ENCODE measurements around the gene DNAI1. TPM values are rescaled to one million over a fixed set of nuclear protein-coding genes. Genes with fewer than 3 reads are reported as not detected.
"Not testable (repeated sequence)": the region's sequence is repeated elsewhere in the genome, so short reads cannot be mapped to it uniquely, and the experiment has no call there.

The DNAI1 gene
- total and polyA plus RNA-seq, 7 experiments from 2014 or later: not detected

DNA sequence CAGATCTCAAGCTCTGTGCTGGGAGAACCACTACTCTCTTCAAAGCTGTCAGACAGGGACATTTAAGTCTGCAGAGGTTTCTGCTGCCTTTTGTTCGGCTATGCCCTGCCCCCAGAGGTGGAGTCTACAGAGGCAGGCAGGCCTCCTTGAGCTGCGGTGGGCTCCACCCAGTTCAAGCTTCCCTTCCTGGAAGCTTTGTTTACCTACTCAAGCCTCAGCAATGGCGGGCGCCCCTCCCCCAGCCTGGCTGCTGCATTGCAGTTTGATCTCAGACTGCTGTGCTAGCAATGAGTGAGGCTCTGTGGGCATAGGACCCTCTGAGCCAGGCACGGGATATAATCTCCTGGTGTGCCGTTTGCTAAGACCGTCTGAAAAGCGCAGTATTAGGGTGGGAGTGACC is 73.4 kb downstream of the DNAI1 start:
- H3K9me3 ChIP-seq (ENCODE audit: control insufficient read depth in 2 of 3, low read length in 3 of 3); H3K4me3 ChIP-seq (ENCODE audit: low read length); H3K27ac ChIP-seq (ENCODE audit: low read depth, low read length); CTCF ChIA-PET; H3K27me3 ChIP-seq (ENCODE audit: control insufficient read depth in 2 of 2, insufficient read depth in 2 of 2, low read length in 2 of 2); H3K36me3 Mint-ChIP-seq; H3K36me3 ChIP-seq (ENCODE audit: control insufficient read depth in 2 of 3, insufficient read depth in 3 of 3, low read length in 3 of 3); H3K4me1 ChIP-seq (ENCODE audit: control insufficient read depth in 2 of 2, insufficient read depth in 2 of 2, low read length in 2 of 2); H3K4me3 Mint-ChIP-seq; DNase-seq; H3K27ac Mint-ChIP-seq; H3K4me1 Mint-ChIP-seq; H3K9me3 Mint-ChIP-seq; POLR2A ChIA-PET; ATAC-seq; intact Hi-C loops (cut with micrococcal nuclease): not testable (repeated sequence)
- H3K27me3 Mint-ChIP-seq: peaks cover 22 to 57% (median 46%) of the 10 kb centered on the region in 5 donors

- no peaks in the 10 kb centered on the region for H3K27me3 ChIP-seq (ENCODE audit: control insufficient read depth in 2 of 2, insufficient read depth in 2 of 2, low read length in 2 of 2)
- H3K4me3 ChIP-seq (ENCODE audit: low read length): no peak overlapping the region
- intact Hi-C loops (cut with micrococcal nuclease): no loop called here
- DNase-seq (no peak), ATAC-seq (no peak)
- H3K36me3 ChIP-seq (ENCODE audit: control insufficient read depth in 2 of 3, insufficient read depth in 3 of 3, low read length in 3 of 3): no peaks in the 10 kb centered on the region
- Mint-ChIP-seq H3K27ac (no peak overlapping the region), H3K4me3 (no peak overlapping the region), H3K27me3 (peaks cover 13 to 45% (median 25%) of the 10 kb centered on the region in 5 donors), H3K36me3 (no peaks in the 10 kb centered on the region), H3K9me3 (peaks cover 0 to 5% (median 0%) of the 10 kb centered on the region in 11 donors), H3K4me1 (no peaks in the 10 kb centered on the region)
- H3K9me3 ChIP-seq (ENCODE audit: control insufficient read depth in 2 of 3, low read length in 3 of 3): no peaks in the 10 kb centered on the region
- H3K27ac ChIP-seq (ENCODE audit: low read depth, low read length): no peak overlapping the region
- ChIA-PET POLR2A (interaction anchor here (0.8 kb wide), 1 partner anchor 61 kb away, joined by 3 read pairs; no protein-coding TSS in a partner anchor), CTCF (interaction anchor here (0.6 to 0.7 kb wide), 2 partner anchors 49 to 54 kb away, joined by 3 to 4 read pairs; no protein-coding TSS in a partner anchor)
- no peaks in the 10 kb centered on the region for H3K4me1 ChIP-seq (ENCODE audit: control insufficient read depth in 2 of 2, insufficient read depth in 2 of 2, low read length in 2 of 2)
Observed at GRCh38 chr9:34536685-34537084, 78.1 kb downstream of the DNAI1 start.

DNA sequence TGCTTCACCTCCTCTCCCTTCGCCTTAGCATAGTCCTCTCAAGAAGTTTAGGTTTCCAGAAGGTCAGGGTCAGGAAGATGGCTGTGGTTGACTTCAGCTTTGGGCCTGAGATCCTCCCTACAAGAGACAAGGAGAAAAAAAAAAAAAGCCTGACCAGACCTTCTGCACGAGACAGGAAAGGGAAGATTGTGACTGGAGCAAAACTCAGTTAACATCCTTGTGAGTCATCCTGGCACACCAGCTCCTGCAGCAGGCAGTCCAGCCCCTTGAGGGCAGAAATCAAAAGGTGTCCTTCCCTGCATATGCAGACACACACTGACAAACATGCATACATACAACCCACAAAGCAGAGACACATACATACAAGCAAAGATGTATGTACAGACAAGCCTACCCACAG is 82.2 kb downstream of the DNAI1 start:
- Mint-ChIP-seq H3K4me3 (no peak overlapping the region), H3K4me1 (no peaks in the 10 kb centered on the region), H3K9me3 (no peaks in the 10 kb centered on the region), H3K36me3 (no peaks in the 10 kb centered on the region), H3K27ac (no peak overlapping the region), H3K27me3 (peaks cover 5 to 31% (median 12%) of the 10 kb centered on the region in 5 donors)
- DNase-seq (no peak), ATAC-seq (no peak)
- H3K9me3 ChIP-seq (ENCODE audit: control insufficient read depth in 2 of 3, low read length in 3 of 3): no peaks in the 10 kb centered on the region
- H3K27ac ChIP-seq (ENCODE audit: low read depth, low read length): no peak overlapping the region
- ChIA-PET CTCF (no interaction called here), POLR2A (no interaction called here)
- no peaks in the 10 kb centered on the region for H3K4me1 ChIP-seq (ENCODE audit: control insufficient read depth in 2 of 2, insufficient read depth in 2 of 2, low read length in 2 of 2)
- no peak overlapping the region for H3K4me3 ChIP-seq (ENCODE audit: low read length)
- H3K27me3 ChIP-seq (ENCODE audit: control insufficient read depth in 2 of 2, insufficient read depth in 2 of 2, low read length in 2 of 2): no peaks in the 10 kb centered on the region
- H3K36me3 ChIP-seq (ENCODE audit: control insufficient read depth in 2 of 3, insufficient read depth in 3 of 3, low read length in 3 of 3): no peaks in the 10 kb centered on the region
- intact Hi-C loops (cut with micrococcal nuclease): no loop called here

DNA sequence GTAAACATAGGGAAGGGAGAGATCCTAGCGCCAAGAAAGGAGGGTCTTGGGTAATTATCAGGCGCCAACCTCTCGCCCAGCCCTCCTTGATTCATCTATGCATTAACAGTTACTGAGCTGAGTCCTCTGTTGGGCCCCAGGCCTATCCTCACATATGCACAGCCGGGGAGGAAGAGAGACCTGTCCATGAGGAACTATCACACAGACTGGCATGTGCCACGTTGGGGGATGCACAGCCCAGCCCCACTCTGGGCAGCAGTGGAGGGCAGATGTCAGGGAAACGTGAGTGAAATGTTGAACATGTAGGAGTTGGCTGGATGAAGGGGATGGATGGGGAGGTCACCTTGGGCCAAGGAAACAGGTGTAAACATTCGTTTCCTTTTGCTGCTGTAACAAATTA is 82.9 kb downstream of the DNAI1 start:
- POLR2A ChIA-PET: no interaction called here
- ATAC-seq: no peak

DNA sequence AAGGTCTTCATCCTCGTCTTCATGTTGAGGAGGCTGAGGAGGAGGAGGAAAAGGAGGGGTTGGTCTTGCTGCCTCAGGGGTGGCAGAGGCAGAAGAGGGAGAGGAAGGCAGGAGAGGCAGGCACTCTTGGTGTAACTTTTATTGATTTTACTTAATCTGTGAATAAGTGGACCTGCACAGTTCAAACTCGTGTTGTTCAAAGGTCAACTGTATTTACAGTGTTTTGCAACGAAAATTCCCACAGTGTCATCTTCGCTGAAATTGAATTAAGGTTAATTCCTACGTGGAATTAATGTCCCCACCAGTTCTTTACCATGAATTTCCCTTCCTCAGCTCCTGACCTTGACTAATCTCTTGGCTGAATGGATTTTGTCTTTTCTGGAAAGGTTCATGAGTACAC is 85.4 kb downstream of the DNAI1 start:
- ChIA-PET POLR2A (no interaction called here), CTCF (no interaction called here)
- H3K27ac ChIP-seq (ENCODE audit: low read depth, low read length): no peak overlapping the region
- H3K9me3 ChIP-seq (ENCODE audit: control insufficient read depth in 2 of 3, low read length in 3 of 3): no peaks in the 10 kb centered on the region
- Mint-ChIP-seq H3K9me3 (peaks cover 0 to 3% (median 0%) of the 10 kb centered on the region in 11 donors), H3K4me1 (peaks cover 0 to 10% (median 0%) of the 10 kb centered on the region in 7 donors), H3K27me3 (peaks cover 7 to 37% (median 12%) of the 10 kb centered on the region in 5 donors), H3K36me3 (no peaks in the 10 kb centered on the region), H3K27ac (no peak overlapping the region), H3K4me3 (no peak overlapping the region)
- no peak overlapping the region for H3K4me3 ChIP-seq (ENCODE audit: low read length)
- H3K27me3 ChIP-seq (ENCODE audit: control insufficient read depth in 2 of 2, insufficient read depth in 2 of 2, low read length in 2 of 2): no peaks in the 10 kb centered on the region
- H3K4me1 ChIP-seq (ENCODE audit: control insufficient read depth in 2 of 2, insufficient read depth in 2 of 2, low read length in 2 of 2): no peaks in the 10 kb centered on the region
- intact Hi-C loops (cut with micrococcal nuclease): no loop called here
- DNase-seq (no peak), ATAC-seq (no peak)
- no peaks in the 10 kb centered on the region for H3K36me3 ChIP-seq (ENCODE audit: control insufficient read depth in 2 of 3, insufficient read depth in 3 of 3, low read length in 3 of 3)

More for the DNA sequence above, 82.9 kb downstream of the DNAI1 start:
- Histone ChIP-seq H3K4me3 (ENCODE audit: low read length) (no peak overlapping the region), H3K36me3 (ENCODE audit: control insufficient read depth in 2 of 3, insufficient read depth in 3 of 3, low read length in 3 of 3) (no peaks in the 10 kb centered on the region), H3K27ac (ENCODE audit: low read depth, low read length) (no peak overlapping the region), H3K27me3 (ENCODE audit: control insufficient read depth in 2 of 2, insufficient read depth in 2 of 2, low read length in 2 of 2) (no peaks in the 10 kb centered on the region), H3K9me3 (ENCODE audit: control insufficient read depth in 2 of 3, low read length in 3 of 3) (no peaks in the 10 kb centered on the region), H3K4me1 (ENCODE audit: control insufficient read depth in 2 of 2, insufficient read depth in 2 of 2, low read length in 2 of 2) (no peaks in the 10 kb centered on the region)
- H3K27ac Mint-ChIP-seq: no peak overlapping the region
- CTCF ChIA-PET: no interaction called here
- no peaks in the 10 kb centered on the region for H3K36me3 Mint-ChIP-seq
- DNase-seq: no peak
- peaks cover 4 to 34% (median 10%) of the 10 kb centered on the region in 5 donors for H3K27me3 Mint-ChIP-seq
- H3K9me3 Mint-ChIP-seq: peaks cover 0 to 3% (median 0%) of the 10 kb centered on the region in 11 donors
- peaks cover 0 to 2% (median 0%) of the 10 kb centered on the region in 7 donors for H3K4me1 Mint-ChIP-seq
- intact Hi-C loops (cut with micrococcal nuclease): no loop called here
- H3K4me3 Mint-ChIP-seq: no peak overlapping the region

DNA sequence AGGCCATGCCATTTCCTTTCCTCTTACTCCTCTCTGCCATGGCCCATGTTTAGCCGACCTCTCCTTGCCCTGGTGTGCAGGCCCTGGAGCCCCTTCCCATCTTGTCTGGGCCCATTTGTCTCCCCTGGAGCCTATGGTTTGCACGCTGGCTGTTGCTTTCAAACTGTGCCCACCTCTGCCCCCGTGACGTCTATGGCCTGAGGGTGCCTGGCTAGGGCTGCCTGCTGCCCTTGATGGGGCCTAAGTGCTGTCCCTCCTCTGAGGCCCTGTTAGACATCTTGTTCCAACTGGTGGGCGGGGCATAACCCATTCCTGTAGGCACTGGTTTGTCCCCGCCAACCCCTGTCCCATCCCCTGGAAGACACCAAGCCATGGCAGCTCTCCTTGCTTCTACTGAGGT is 86.9 kb downstream of the DNAI1 start:
- CTCF ChIA-PET: no interaction called here

DNA sequence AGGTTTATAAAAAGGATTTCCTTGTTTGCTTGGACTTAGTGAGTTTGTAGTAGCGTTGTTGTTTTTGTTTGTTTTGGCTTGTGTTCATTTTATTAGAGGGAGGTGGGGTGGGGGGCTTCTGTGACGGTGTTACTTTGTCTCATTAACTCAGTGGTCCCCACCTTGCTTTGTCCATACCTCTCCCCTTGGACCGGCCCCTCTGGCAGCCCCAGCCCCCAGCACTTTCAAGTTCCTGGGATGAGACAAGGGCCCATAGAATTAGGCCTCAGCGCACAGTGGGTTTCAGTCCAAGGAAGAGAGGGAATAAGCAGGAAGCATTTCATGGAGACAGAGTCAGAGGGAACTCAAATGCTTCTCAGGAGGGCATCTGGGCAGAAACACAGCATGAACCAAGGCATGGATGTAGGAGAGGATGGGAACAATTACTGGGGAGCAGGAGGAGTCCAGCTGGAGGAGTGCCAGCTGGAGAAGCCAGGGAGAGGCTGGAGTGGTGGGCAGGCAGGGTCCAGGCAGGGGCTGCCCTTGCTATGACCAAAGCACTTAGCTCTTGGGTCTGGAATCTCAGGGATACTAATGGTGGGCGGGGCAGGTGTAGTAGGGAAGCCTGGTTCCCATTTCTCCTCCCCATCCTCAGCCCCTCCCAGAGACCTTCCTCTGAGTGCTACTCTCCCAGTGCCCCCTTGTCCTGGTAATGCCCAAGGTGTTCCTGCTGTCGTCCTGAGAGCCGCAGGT is 87.7 kb downstream of the DNAI1 start:
- DNase-seq: no peak
- intact Hi-C loops (cut with micrococcal nuclease): no loop called here

More for the DNA sequence above, 86.9 kb downstream of the DNAI1 start:
- Mint-ChIP-seq H3K27me3 (peaks cover 7 to 34% (median 12%) of the 10 kb centered on the region in 5 donors), H3K27ac (no peak overlapping the region), H3K4me3 (no peak overlapping the region), H3K36me3 (no peaks in the 10 kb centered on the region), H3K9me3 (peaks cover 0 to 3% (median 0%) of the 10 kb centered on the region in 11 donors), H3K4me1 (peaks cover 0 to 10% (median 0%) of the 10 kb centered on the region in 7 donors)
- H3K4me3 ChIP-seq (ENCODE audit: low read length): no peak overlapping the region
- intact Hi-C loops (cut with micrococcal nuclease): no loop called here
- no peaks in the 10 kb centered on the region for H3K36me3 ChIP-seq (ENCODE audit: control insufficient read depth in 2 of 3, insufficient read depth in 3 of 3, low read length in 3 of 3)
- ATAC-seq (no peak), DNase-seq (no peak)
- H3K27me3 ChIP-seq (ENCODE audit: control insufficient read depth in 2 of 2, insufficient read depth in 2 of 2, low read length in 2 of 2): no peaks in the 10 kb centered on the region
- H3K4me1 ChIP-seq (ENCODE audit: control insufficient read depth in 2 of 2, insufficient read depth in 2 of 2, low read length in 2 of 2): no peaks in the 10 kb centered on the region
- no peaks in the 10 kb centered on the region for H3K9me3 ChIP-seq (ENCODE audit: control insufficient read depth in 2 of 3, low read length in 3 of 3)
- H3K27ac ChIP-seq (ENCODE audit: low read depth, low read length): no peak overlapping the region
- POLR2A ChIA-PET: no interaction called here

More for the DNA sequence above, 87.7 kb downstream of the DNAI1 start:
- no peaks in the 10 kb centered on the region for H3K36me3 Mint-ChIP-seq
- peaks cover 7 to 34% (median 12%) of the 10 kb centered on the region in 5 donors for H3K27me3 Mint-ChIP-seq
- Histone ChIP-seq H3K4me1 (ENCODE audit: control insufficient read depth in 2 of 2, insufficient read depth in 2 of 2, low read length in 2 of 2) (no peaks in the 10 kb centered on the region), H3K27me3 (ENCODE audit: control insufficient read depth in 2 of 2, insufficient read depth in 2 of 2, low read length in 2 of 2) (no peaks in the 10 kb centered on the region), H3K9me3 (ENCODE audit: control insufficient read depth in 2 of 3, low read length in 3 of 3) (no peaks in the 10 kb centered on the region), H3K27ac (ENCODE audit: low read depth, low read length) (no peak overlapping the region), H3K36me3 (ENCODE audit: control insufficient read depth in 2 of 3, insufficient read depth in 3 of 3, low read length in 3 of 3) (no peaks in the 10 kb centered on the region), H3K4me3 (ENCODE audit: low read length) (no peak overlapping the region)
- ChIA-PET POLR2A (no interaction called here), CTCF (no interaction called here)
- H3K9me3 Mint-ChIP-seq: peaks cover 0 to 3% (median 0%) of the 10 kb centered on the region in 11 donors
- no peak for ATAC-seq
- H3K4me3 Mint-ChIP-seq: no peak overlapping the region
- H3K4me1 Mint-ChIP-seq: peaks cover 0 to 10% (median 0%) of the 10 kb centered on the region in 7 donors
- H3K27ac Mint-ChIP-seq: no peak overlapping the region
